ENCODE results near the gene MBOAT2. TPM values are rescaled to one million over a fixed set of nuclear protein-coding genes. Genes with fewer than 3 reads are reported as not detected.

The MBOAT2 gene
- total RNA-seq, 1 experiment from 2014 or later: 30.7 TPM

GRCh38 chr2:9002637-9003365 lies 683 bp downstream of the MBOAT2 start:
- Histone ChIP-seq H3K79me2 (ENCODE audit: low read length) (peaks cover 52% of the 10 kb centered on the region), H2AFZ (ENCODE audit: low read length) (peak overlapping the region; percentile 60), H3K4me1 (ENCODE audit: insufficient read depth, low read length) (peaks cover 41% of the 10 kb centered on the region), H3K36me3 (ENCODE audit: low read depth, low read length) (no peaks in the 10 kb centered on the region), H3K9me3 (ENCODE audit: low read length) (no peaks in the 10 kb centered on the region), H3K27ac (ENCODE audit: low read length) (peak overlapping the region; percentile 85), H3K27me3 (ENCODE audit: low read length) (no peaks in the 10 kb centered on the region), H3F3A (ENCODE audit: low read length, unreplicated experiment) (no peaks in the 10 kb centered on the region), H3K4me2 (ENCODE audit: low read length) (peak overlapping the region; percentile 99), H3K9ac (ENCODE audit: low read length) (peak overlapping the region; percentile 81), H4K20me1 (ENCODE audit: low read length) (peaks cover 22% of the 10 kb centered on the region; the same call in 1 of the 2 replicates), H3K9me2 (replicated peaks; ENCODE audit: low read length) (no peaks in the 10 kb centered on the region), H3K4me3 (ENCODE audit: low read length) (peak overlapping the region; percentile 91)
- TF ChIP-seq EZH2phosphoT487 (IDR thresholded peaks at IDR 0.05; ENCODE audit: borderline replicate concordance, low read length) (no peak), EZH2 (IDR thresholded peaks at IDR 0.05; ENCODE audit: low read length, unreplicated experiment) (no peak)
- TF ChIP-seq, protein P1, sequence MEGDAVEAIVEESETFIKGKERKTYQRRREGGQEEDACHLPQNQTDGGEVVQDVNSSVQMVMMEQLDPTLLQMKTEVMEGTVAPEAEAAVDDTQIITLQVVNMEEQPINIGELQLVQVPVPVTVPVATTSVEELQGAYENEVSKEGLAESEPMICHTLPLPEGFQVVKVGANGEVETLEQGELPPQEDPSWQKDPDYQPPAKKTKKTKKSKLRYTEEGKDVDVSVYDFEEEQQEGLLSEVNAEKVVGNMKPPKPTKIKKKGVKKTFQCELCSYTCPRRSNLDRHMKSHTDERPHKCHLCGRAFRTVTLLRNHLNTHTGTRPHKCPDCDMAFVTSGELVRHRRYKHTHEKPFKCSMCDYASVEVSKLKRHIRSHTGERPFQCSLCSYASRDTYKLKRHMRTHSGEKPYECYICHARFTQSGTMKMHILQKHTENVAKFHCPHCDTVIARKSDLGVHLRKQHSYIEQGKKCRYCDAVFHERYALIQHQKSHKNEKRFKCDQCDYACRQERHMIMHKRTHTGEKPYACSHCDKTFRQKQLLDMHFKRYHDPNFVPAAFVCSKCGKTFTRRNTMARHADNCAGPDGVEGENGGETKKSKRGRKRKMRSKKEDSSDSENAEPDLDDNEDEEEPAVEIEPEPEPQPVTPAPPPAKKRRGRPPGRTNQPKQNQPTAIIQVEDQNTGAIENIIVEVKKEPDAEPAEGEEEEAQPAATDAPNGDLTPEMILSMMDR (conservative IDR thresholded peaks at IDR 0.05; ENCODE audit: low read depth, low read length): no peak
- intact Hi-C loops (cut with micrococcal nuclease): loop anchor here (1.0 to 5.0 kb wide), 3 partner anchors 110 to 284 kb away; no protein-coding TSS in a partner anchor
- CTCF ChIA-PET: interaction anchor here (1.0 kb wide), 1 partner anchor 109 kb away, joined by 7 read pairs; no protein-coding TSS in a partner anchor
- POLR2A ChIA-PET (ENCODE audit: unreplicated experiment): interaction anchor here (0.5 to 1.0 kb wide), 2 partner anchors 55 to 68 kb away, joined by 3 to 4 read pairs; no protein-coding TSS in a partner anchor
- DNase-seq (peak; percentile 31), ATAC-seq (peak; percentile 4)
- no TSS peak for BruUV-seq (replicated peaks)

DNA sequence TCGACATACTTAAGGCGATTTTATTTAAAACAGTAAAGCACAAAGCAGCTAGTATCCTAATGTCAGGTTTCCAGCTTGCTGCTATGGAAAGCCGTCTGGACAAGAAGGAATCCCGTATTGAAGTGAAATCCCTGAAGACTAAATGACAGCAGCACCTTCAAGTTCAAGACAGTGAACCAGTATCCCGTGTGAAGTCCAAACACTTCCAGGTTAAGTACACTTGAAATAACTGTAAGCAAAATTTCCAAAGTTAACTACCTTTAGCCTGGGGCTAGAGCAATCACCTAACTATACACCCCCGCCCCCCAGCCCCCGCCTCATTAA lies 1.2 kb downstream of the MBOAT2 start:
- intact Hi-C loops (cut with micrococcal nuclease): loop anchor here (1.0 to 5.0 kb wide), 3 partner anchors 110 to 285 kb away; no protein-coding TSS in a partner anchor
- ATAC-seq (no peak), DNase-seq (peak; percentile 23)
- H3K4me1 ChIP-seq (ENCODE audit: insufficient read depth, low read length): peaks cover 41% of the 10 kb centered on the region
- H4K20me1 ChIP-seq (ENCODE audit: low read length): peaks cover 22% of the 10 kb centered on the region; the same call in 1 of the 2 replicates
- BruUV-seq (replicated peaks): TSS peak; percentile 38
- H3K4me3 ChIP-seq (ENCODE audit: low read length): peak overlapping the region; percentile 91
- peaks cover 57% of the 10 kb centered on the region for H3K79me2 ChIP-seq (ENCODE audit: low read length)
- ChIA-PET POLR2A (ENCODE audit: unreplicated experiment) (no interaction called here), CTCF (no interaction called here)
- no peaks in the 10 kb centered on the region for H3F3A ChIP-seq (ENCODE audit: low read length, unreplicated experiment)
- H3K9me3 ChIP-seq (ENCODE audit: low read length): no peaks in the 10 kb centered on the region
- H3K9ac ChIP-seq (ENCODE audit: low read length): peak overlapping the region; percentile 81
- no peak for TF ChIP-seq EZH2 (IDR thresholded peaks at IDR 0.05; ENCODE audit: low read length, unreplicated experiment)
- no peak for TF ChIP-seq EZH2phosphoT487 (IDR thresholded peaks at IDR 0.05; ENCODE audit: borderline replicate concordance, low read length)
- TF ChIP-seq, protein P1 (conservative IDR thresholded peaks at IDR 0.05; ENCODE audit: low read depth, low read length): no peak
- no peaks in the 10 kb centered on the region for H3K36me3 ChIP-seq (ENCODE audit: low read depth, low read length)
- no peaks in the 10 kb centered on the region for H3K27me3 ChIP-seq (ENCODE audit: low read length)
- peak overlapping the region; percentile 99 for H3K4me2 ChIP-seq (ENCODE audit: low read length)
- H3K9me2 ChIP-seq (replicated peaks; ENCODE audit: low read length): no peaks in the 10 kb centered on the region
- H2AFZ ChIP-seq (ENCODE audit: low read length): peak overlapping the region; percentile 60
- H3K27ac ChIP-seq (ENCODE audit: low read length): peak overlapping the region; percentile 85
